22Rv1 (cell line): ENCODE measurements around the gene AFF2.

Experiments used
- H3K27ac ChIP-seq: fragments of 450-650 bp; 2 replicates; pipeline ENCODE4 v1.5.1; 2017
- CTCF ChIP-seq: fragments of 450-650 bp; IDR thresholded peaks from 2 replicates; pipeline ENCODE4 v1.5.1; 2017; ENCODE audit warnings: mild to moderate bottlenecking
- ZFX ChIP-seq: fragments of 450-650 bp; IDR thresholded peaks from 2 replicates; pipeline ENCODE4 v1.6.1; 2017; ENCODE audit warnings: antibody characterized with exemption, borderline replicate concordance

AFF2 gene

GRCh38 chrX:148567779-148568178, 67.4 kb downstream of the AFF2 start:
- no peak overlapping the region for H3K27ac ChIP-seq
- no peak for TF ChIP-seq ZFX
- no peak for TF ChIP-seq CTCF

- no peak overlapping the region for H3K27ac ChIP-seq
- TF ChIP-seq ZFX: no peak
These were observed 68.3 kb downstream of the AFF2 start for GRCh38 chrX:148568763-148569162.

GRCh38 chrX:148572337-148572736, 71.9 kb downstream of the AFF2 start:
- no peak overlapping the region for H3K27ac ChIP-seq
- no peak for TF ChIP-seq ZFX
- no peak for TF ChIP-seq CTCF

- TF ChIP-seq ZFX: no peak
- H3K27ac ChIP-seq: no peak overlapping the region
These were observed 72.7 kb downstream of the AFF2 start for GRCh38 chrX:148573119-148573518.

- no peak overlapping the region for H3K27ac ChIP-seq
- no peak for TF ChIP-seq CTCF
- TF ChIP-seq ZFX: no peak
These were observed 74.0 kb downstream of the AFF2 start for GRCh38 chrX:148574237-148574973.

- TF ChIP-seq CTCF: no peak
- no peak for TF ChIP-seq ZFX
- H3K27ac ChIP-seq: no peak overlapping the region
These were observed 76.0 kb downstream of the AFF2 start for GRCh38 chrX:148576396-148576795.

- H3K27ac ChIP-seq: no peak overlapping the region
- no peak for TF ChIP-seq CTCF
- TF ChIP-seq ZFX: no peak
These were observed 77.3 kb downstream of the AFF2 start for GRCh38 chrX:148577741-148578140.

GRCh38 chrX:148580016-148580415, 79.6 kb downstream of the AFF2 start:
- no peak overlapping the region for H3K27ac ChIP-seq
- TF ChIP-seq ZFX: no peak
- no peak for TF ChIP-seq CTCF
